Caco-2 (cell line): ENCODE measurements around the gene FAAP100. TPM values are rescaled to one million over a fixed set of nuclear protein-coding genes. Genes with fewer than 3 reads are reported as not detected.

Experiments
- BruUV-seq: library from RNA; stranded (reverse); fragments of 400-500 nt; replicated peaks from 2 replicates; lab custom pipeline; 2021; lab: Mats Ljungman, UMichigan
- CTCF ChIA-PET: fragments of 300-600 bp; sonication (Branson Sonifier 250); formaldehyde crosslinking; loops from one replicate; lab custom pipeline; 2022; ENCODE audit warnings: antibody characterized with exemption; lab: Charles Lee
- POLR2A ChIA-PET: fragments of 300-600 bp; sonication (Branson Sonifier 250); formaldehyde crosslinking; loops from one replicate; lab custom pipeline; 2022; ENCODE audit warnings: antibody characterized with exemption; lab: Charles Lee
- DNase-seq, 2 experiments: peaks; one replicate each; pipeline versions ENCODE4 v3.0.0 to v3.0.0-alpha.2; 2020 to 2022
- H3K27me3 ChIP-seq: replicated peaks from 2 replicates; pipeline ENCODE4 v1.6.0; 2011; ENCODE audit warnings: low read length; ENCODE audit not compliant: control insufficient read depth, insufficient read depth
- H3K36me3 ChIP-seq: 2 replicates; pipeline ENCODE4 v1.5.1; 2011; ENCODE audit warnings: low read length; ENCODE audit not compliant: control insufficient read depth, insufficient read depth
- H3K4me1 ChIP-seq: fragments of 250-450 bp; sonication (Bioruptor Pico); 2 replicates; pipeline ENCODE4 v1.5.1; 2020; ENCODE audit warnings: mild to moderate bottlenecking
- H3K4me3 ChIP-seq: 2 replicates; pipeline ENCODE4 v1.5.1; 2011; ENCODE audit warnings: low read depth, mild to moderate bottlenecking, control low read depth, low read length
- H3K9me3 ChIP-seq: fragments of 250-450 bp; sonication (Bioruptor Pico); 2 replicates; pipeline ENCODE4 v1.5.1; 2020; ENCODE audit warnings: mild to moderate bottlenecking, moderate library complexity
- H3K27ac Mint-ChIP-seq: one replicate; pipeline ENCODE4 v1.8.0; 2022; ENCODE audit warnings: mixed read lengths; ENCODE audit not compliant: unreplicated experiment
- H3K27me3 Mint-ChIP-seq: one replicate; pipeline ENCODE4 v1.8.0; 2022; ENCODE audit warnings: mixed read lengths; ENCODE audit not compliant: insufficient read depth, unreplicated experiment
- H3K36me3 Mint-ChIP-seq: one replicate; pipeline ENCODE4 v1.8.0; 2022; ENCODE audit warnings: mild to moderate bottlenecking, mixed read lengths; ENCODE audit not compliant: insufficient read depth, unreplicated experiment
- H3K4me1 Mint-ChIP-seq: one replicate; pipeline ENCODE4 v1.8.0; 2022; ENCODE audit warnings: low read depth, mixed read lengths; ENCODE audit not compliant: unreplicated experiment
- H3K4me3 Mint-ChIP-seq: one replicate; pipeline ENCODE4 v1.8.0; 2022; ENCODE audit warnings: mild to moderate bottlenecking, moderate library complexity, mixed read lengths; ENCODE audit not compliant: unreplicated experiment
- H3K9me3 Mint-ChIP-seq: one replicate; pipeline ENCODE4 v1.8.0; 2022; ENCODE audit warnings: mixed read lengths; ENCODE audit not compliant: unreplicated experiment
- intact Hi-C: fragments of 100-400 bp; cut with micrococcal nuclease; formaldehyde crosslinking; loops from one replicate; pipeline ENCODE4 v1.10.0; 2022; ENCODE audit not compliant: unreplicated experiment
- total RNA-seq: library from RNA; stranded (reverse); gene quantifications from 2 replicates; pipeline ENCODE4 v1.2.3, GENCODE V29; 2022
- TF ChIP-seq, protein P1 (sequence below), 2 experiments: fragments of 200-600 bp in 1 of 2; IDR thresholded peaks; 1 replicate in 1 of 2; 2 replicates in 1 of 2; pipeline versions ENCODE4 v1.5.1 to v1.8.0; 2011 to 2022; ENCODE audit warnings: antibody characterized with exemption in 1 of 2, control low read depth in 1 of 2, inconsistent platforms in 1 of 2, low read depth in 1 of 2, low read length in 1 of 2, mild to moderate bottlenecking in 1 of 2, moderate library complexity in 1 of 2; ENCODE audit not compliant: insufficient read depth in 1 of 2, severe bottlenecking in 1 of 2, unreplicated experiment in 1 of 2

FAAP100 gene
- total RNA-seq, 1 experiment from 2014 or later: 38.5 TPM

DNA sequence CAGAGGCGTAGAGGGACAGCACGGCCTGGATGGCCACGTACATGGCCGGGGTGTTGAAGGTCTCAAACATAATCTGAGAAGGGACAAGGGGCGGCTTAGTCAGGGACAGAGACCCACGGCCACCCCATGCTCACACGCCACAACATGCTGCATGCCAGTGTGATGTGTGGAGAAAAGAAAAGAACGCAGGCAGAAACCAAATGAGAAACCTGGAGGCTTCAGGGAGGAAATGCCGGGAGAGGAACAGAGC lies 40.7 kb downstream of the FAAP100 start:
- TF ChIP-seq, protein P1, sequence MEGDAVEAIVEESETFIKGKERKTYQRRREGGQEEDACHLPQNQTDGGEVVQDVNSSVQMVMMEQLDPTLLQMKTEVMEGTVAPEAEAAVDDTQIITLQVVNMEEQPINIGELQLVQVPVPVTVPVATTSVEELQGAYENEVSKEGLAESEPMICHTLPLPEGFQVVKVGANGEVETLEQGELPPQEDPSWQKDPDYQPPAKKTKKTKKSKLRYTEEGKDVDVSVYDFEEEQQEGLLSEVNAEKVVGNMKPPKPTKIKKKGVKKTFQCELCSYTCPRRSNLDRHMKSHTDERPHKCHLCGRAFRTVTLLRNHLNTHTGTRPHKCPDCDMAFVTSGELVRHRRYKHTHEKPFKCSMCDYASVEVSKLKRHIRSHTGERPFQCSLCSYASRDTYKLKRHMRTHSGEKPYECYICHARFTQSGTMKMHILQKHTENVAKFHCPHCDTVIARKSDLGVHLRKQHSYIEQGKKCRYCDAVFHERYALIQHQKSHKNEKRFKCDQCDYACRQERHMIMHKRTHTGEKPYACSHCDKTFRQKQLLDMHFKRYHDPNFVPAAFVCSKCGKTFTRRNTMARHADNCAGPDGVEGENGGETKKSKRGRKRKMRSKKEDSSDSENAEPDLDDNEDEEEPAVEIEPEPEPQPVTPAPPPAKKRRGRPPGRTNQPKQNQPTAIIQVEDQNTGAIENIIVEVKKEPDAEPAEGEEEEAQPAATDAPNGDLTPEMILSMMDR (IDR thresholded peaks at IDR 0.05; ENCODE audit: insufficient read depth in 1 of 2, low read depth in 1 of 2, low read length in 1 of 2, severe bottlenecking in 1 of 2, unreplicated experiment in 1 of 2): no peak
- no peak for DNase-seq
- no peaks in the 10 kb centered on the region for H3K9me3 Mint-ChIP-seq
- POLR2A ChIA-PET: interaction anchor here (1.0 kb wide), 2 partner anchors 8 to 273 kb away, joined by 3 to 4 read pairs; partner anchors contain the start of gene TEPSIN
- H3K36me3 Mint-ChIP-seq: peaks cover 87% of the 10 kb centered on the region
- H3K27me3 Mint-ChIP-seq: no peaks in the 10 kb centered on the region
- no TSS peak for BruUV-seq
- H3K4me1 Mint-ChIP-seq: peaks cover 27% of the 10 kb centered on the region
- Histone ChIP-seq H3K36me3 (peaks cover 17% of the 10 kb centered on the region), H3K27me3 (no peaks in the 10 kb centered on the region), H3K4me1 (peaks cover 33% of the 10 kb centered on the region), H3K9me3 (no peaks in the 10 kb centered on the region), H3K4me3 (peak overlapping the region; percentile 72)
- H3K27ac Mint-ChIP-seq: peak overlapping the region; percentile 77
- peak overlapping the region; percentile 92 for H3K4me3 Mint-ChIP-seq
- intact Hi-C loops: loop anchor here (10.0 kb wide), 1 partner anchor 117 kb away; the partner anchor contains the start of gene BAHCC1
- CTCF ChIA-PET: no interaction called here

DNA sequence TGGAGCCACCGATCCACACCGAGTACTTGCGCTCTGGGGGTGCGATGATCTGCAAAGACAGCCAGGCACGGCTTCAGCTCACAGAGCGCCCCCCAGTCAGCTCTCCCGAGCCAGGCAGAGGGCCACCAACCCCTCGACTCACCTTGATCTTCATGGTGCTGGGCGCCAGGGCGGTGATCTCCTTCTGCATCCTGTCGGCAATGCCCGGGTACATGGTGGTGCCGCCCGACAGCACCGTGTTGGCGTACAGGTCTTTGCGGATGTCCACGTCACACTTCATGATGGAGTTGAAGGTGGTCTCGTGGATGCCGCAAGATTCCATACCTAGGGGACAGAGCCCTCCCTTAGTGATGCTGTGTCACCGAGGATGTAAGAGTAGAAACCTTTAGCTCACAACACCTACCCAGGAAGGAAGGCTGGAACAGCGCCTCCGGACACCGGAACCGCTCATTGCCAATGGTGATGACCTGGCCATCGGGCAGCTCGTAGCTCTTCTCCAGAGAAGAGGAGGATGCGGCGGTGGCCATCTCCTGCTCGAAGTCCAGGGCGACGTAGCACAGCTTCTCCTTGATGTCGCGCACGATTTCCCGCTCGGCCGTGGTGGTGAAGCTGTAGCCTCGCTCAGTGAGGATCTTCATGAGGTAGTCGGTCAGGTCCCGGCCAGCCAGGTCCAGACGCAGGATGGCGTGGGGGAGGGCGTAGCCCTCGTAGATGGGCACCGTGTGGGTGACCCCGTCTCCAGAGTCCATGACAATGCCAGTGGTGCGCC lies 41.2 kb downstream of the FAAP100 start:
- peak overlapping the region; percentile 77 for H3K27ac Mint-ChIP-seq
- H3K36me3 Mint-ChIP-seq: peaks cover 92% of the 10 kb centered on the region
- no TSS peak for BruUV-seq
- no peaks in the 10 kb centered on the region for H3K9me3 ChIP-seq
- TF ChIP-seq, protein P1 (IDR thresholded peaks at IDR 0.05; ENCODE audit: insufficient read depth in 1 of 2, low read depth in 1 of 2, low read length in 1 of 2, severe bottlenecking in 1 of 2, unreplicated experiment in 1 of 2): no peak
- ChIA-PET CTCF (no interaction called here), POLR2A (interaction anchor here (1.0 kb wide), 1 partner anchor 8 kb away, joined by 4 read pairs; no protein-coding TSS in a partner anchor)
- peaks cover 28% of the 10 kb centered on the region for H3K4me1 ChIP-seq
- H3K27me3 ChIP-seq: no peaks in the 10 kb centered on the region
- H3K27me3 Mint-ChIP-seq: no peaks in the 10 kb centered on the region
- H3K4me3 Mint-ChIP-seq: peak overlapping the region; percentile 92
- peaks cover 26% of the 10 kb centered on the region for H3K4me1 Mint-ChIP-seq
- H3K4me3 ChIP-seq: peak overlapping the region; percentile 72
- H3K36me3 ChIP-seq: peaks cover 14% of the 10 kb centered on the region
- intact Hi-C loops: loop anchor here (10.0 kb wide), 1 partner anchor 116 kb away; the partner anchor contains the start of gene BAHCC1
- DNase-seq: peak in 1 of 2 experiments; percentile 46
- H3K9me3 Mint-ChIP-seq: no peaks in the 10 kb centered on the region

DNA sequence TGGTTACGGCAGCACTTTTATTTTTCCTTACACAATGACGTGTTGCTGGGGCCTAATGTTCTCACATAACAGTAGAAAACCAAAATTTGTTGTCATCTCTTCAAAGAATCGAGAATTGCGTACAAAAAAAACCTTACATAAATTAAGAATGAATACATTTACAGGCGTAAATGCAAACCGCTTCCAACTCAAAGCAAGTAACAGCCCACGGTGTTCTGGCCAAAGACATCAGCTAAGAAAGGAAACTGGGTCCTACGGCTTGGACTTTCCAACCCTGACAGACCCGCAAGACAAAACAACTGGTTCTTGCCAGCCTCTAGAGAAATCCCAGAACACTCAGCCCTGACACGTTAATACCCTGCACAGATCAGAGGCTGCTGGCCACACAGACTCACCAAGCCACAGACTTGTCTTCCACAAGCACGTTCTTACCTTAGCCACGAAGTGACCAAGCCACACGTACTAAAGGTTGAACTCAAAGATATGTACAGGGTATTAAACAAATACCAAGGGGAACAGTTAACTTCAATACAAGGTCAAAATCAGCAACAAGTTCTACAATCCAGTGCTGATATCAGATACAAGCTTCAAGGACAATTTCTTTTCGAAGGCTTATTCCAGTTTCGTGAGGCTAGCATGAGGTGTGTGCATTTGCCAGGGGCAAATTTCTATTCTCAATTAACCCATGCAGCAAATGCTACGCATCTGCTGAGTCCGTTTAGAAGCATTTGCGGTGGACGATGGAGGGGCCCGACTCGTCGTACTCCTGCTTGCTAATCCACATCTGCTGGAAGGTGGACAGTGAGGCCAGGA lies 42.0 kb downstream of the FAAP100 start:
- DNase-seq: peak in 1 of 2 experiments; percentile 38
- intact Hi-C loops: loop anchor here (10.0 kb wide), 1 partner anchor 115 kb away; the partner anchor contains the start of gene BAHCC1

More for the DNA sequence above, 42.0 kb downstream of the FAAP100 start:
- Mint-ChIP-seq H3K27ac (peak overlapping the region; percentile 77), H3K9me3 (no peaks in the 10 kb centered on the region), H3K4me1 (peaks cover 26% of the 10 kb centered on the region), H3K27me3 (no peaks in the 10 kb centered on the region), H3K36me3 (peaks cover 86% of the 10 kb centered on the region), H3K4me3 (peak overlapping the region; percentile 92)
- no TSS peak for BruUV-seq
- TF ChIP-seq, protein P1 (IDR thresholded peaks at IDR 0.05; ENCODE audit: insufficient read depth in 1 of 2, low read depth in 1 of 2, low read length in 1 of 2, severe bottlenecking in 1 of 2, unreplicated experiment in 1 of 2): no peak
- no peaks in the 10 kb centered on the region for H3K9me3 ChIP-seq
- peak overlapping the region; percentile 72 for H3K4me3 ChIP-seq
- H3K27me3 ChIP-seq: no peaks in the 10 kb centered on the region
- ChIA-PET CTCF (interaction anchor here (0.6 kb wide), 1 partner anchor 200 kb away, joined by 3 read pairs; no protein-coding TSS in a partner anchor), POLR2A (interaction anchor here (1.0 kb wide), 1 partner anchor 9 kb away, joined by 4 read pairs; no protein-coding TSS in a partner anchor)
- H3K4me1 ChIP-seq: peaks cover 22% of the 10 kb centered on the region
- H3K36me3 ChIP-seq: peaks cover 14% of the 10 kb centered on the region
